CD4-positive, CD25-positive, alpha-beta regulatory T cell (primary cell): ENCODE results near the gene MAGI1. TPM values are rescaled to one million over a fixed set of nuclear protein-coding genes. Genes with fewer than 3 reads are reported as not detected.

Experiments used
- ATAC-seq, 2 donors: fragments of 150-1000 bp; cut with Tn5 transposase; one replicate each; pipeline ENCODE4 v1.10.0; 2021; ENCODE audit warnings: low read depth in 2 of 2, moderate number of reproducible peaks in 2 of 2, moderate library complexity in 1 of 2
- DNase-seq, 3 donors: peaks; one replicate each; pipeline versions ENCODE4 v3.0.0 to v3.0.0-alpha.2; 2012 to 2022; ENCODE audit warnings: mixed read lengths in 1 of 3
- H3K27ac ChIP-seq: one replicate; pipeline ENCODE4 v1.7.0; 2013; ENCODE audit warnings: mild to moderate bottlenecking, low read length; ENCODE audit not compliant: insufficient read depth, poor library complexity, severe bottlenecking
- H3K27me3 ChIP-seq: one replicate; pipeline ENCODE4 v1.7.0; 2013; ENCODE audit warnings: low read length; ENCODE audit not compliant: control insufficient read depth, insufficient read depth
- H3K36me3 ChIP-seq: one replicate; pipeline ENCODE4 v1.7.0; 2013; ENCODE audit warnings: mild to moderate bottlenecking, low read length, moderate library complexity; ENCODE audit not compliant: control insufficient read depth, insufficient read depth
- H3K4me1 ChIP-seq: 2 replicates; pipeline ENCODE4 v1.7.0; 2013; ENCODE audit warnings: mild to moderate bottlenecking, low read length; ENCODE audit not compliant: insufficient read depth, control insufficient read depth, poor library complexity, severe bottlenecking
- H3K4me3 ChIP-seq: one replicate; pipeline ENCODE4 v1.7.0; 2013; ENCODE audit warnings: low read depth, mild to moderate bottlenecking, low read length, moderate library complexity
- H3K9me3 ChIP-seq, 2 experiments: 1 replicate in 1 of 2; 2 replicates in 1 of 2; pipeline ENCODE4 v1.7.0; 2013; ENCODE audit warnings: low read length in 2 of 2, mild to moderate bottlenecking in 1 of 2, moderate library complexity in 1 of 2; ENCODE audit not compliant: control insufficient read depth in 2 of 2
- H3K27ac Mint-ChIP-seq, 3 donors: one replicate each; pipeline ENCODE4 v1.8.0; 2020 to 2022; ENCODE audit warnings: mild to moderate bottlenecking in 3 of 3, mixed read lengths in 3 of 3, moderate library complexity in 2 of 3
- H3K27me3 Mint-ChIP-seq: one replicate; pipeline ENCODE4 v1.8.0; 2022; ENCODE audit warnings: mild to moderate bottlenecking, mixed read lengths
- H3K36me3 Mint-ChIP-seq: one replicate; pipeline ENCODE4 v1.8.0; 2020; ENCODE audit warnings: mixed read lengths
- H3K4me1 Mint-ChIP-seq, 4 donors: one replicate each; pipeline ENCODE4 v1.8.0; 2020 to 2022; ENCODE audit warnings: mixed read lengths in 4 of 4, mild to moderate bottlenecking in 1 of 4
- H3K4me3 Mint-ChIP-seq, 4 donors: one replicate each; pipeline ENCODE4 v1.8.0; 2020 to 2022; ENCODE audit warnings: mild to moderate bottlenecking in 4 of 4, mixed read lengths in 4 of 4, moderate library complexity in 3 of 4
- H3K9me3 Mint-ChIP-seq, 7 donors: one replicate each; pipeline ENCODE4 v1.8.0; 2020 to 2022; ENCODE audit warnings: mixed read lengths in 7 of 7, mild to moderate bottlenecking in 3 of 7, moderate library complexity in 2 of 7
- polyA plus RNA-seq, 4 donors: library from polyadenylated mRNA; unstranded; fragments of 300-500 nt; fragmentation: Illumina TruSeq; gene quantifications; one replicate each; pipeline ENCODE4 v1.2.3, GENCODE V29; 2021
- total RNA-seq: library from RNA; stranded (reverse); gene quantifications from one replicate; pipeline ENCODE4 v1.2.3, GENCODE V29; 2022

Gene MAGI1
- total and polyA plus RNA-seq, 5 donors from 2014 or later = 0.10 to 0.44 (median 0.19) TPM; not detected in 1

GRCh38 chr3:65539616-65540015 lies 499.1 kb downstream of the MAGI1 start:
- Histone ChIP-seq H3K4me3 (no peak overlapping the region), H3K36me3 (no peaks in the 10 kb centered on the region), H3K4me1 (no peaks in the 10 kb centered on the region), H3K9me3 (no peaks in the 10 kb centered on the region), H3K27ac (no peak overlapping the region), H3K27me3 (no peaks in the 10 kb centered on the region)
- Mint-ChIP-seq H3K27ac (no peak overlapping the region), H3K9me3 (peaks cover 0 to 13% (median 4%) of the 10 kb centered on the region in 7 donors), H3K36me3 (no peaks in the 10 kb centered on the region), H3K27me3 (no peaks in the 10 kb centered on the region), H3K4me1 (no peaks in the 10 kb centered on the region), H3K4me3 (no peak overlapping the region)
- no peak for DNase-seq
- ATAC-seq = no peak

DNA sequence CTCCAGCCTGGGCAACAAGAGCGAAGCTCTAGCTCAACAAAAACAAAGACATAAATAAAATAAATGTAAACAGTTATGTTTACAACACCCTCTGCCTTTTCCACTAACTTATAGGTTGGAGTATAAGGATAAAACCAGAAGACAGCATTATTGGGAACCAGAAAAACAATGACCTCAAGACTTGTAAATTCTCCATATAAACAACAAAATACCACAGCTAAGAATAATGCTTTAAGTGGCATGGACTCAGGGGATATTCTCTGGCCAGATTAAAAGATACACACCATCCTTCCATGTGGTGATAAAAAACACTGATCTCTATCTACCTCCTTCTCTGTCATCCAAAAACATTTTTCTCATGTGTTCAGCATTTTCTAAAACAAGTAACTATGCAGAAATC lies 500.6 kb downstream of the MAGI1 start:
- Mint-ChIP-seq H3K27ac (no peak overlapping the region), H3K4me1 (no peaks in the 10 kb centered on the region), H3K36me3 (no peaks in the 10 kb centered on the region), H3K4me3 (no peak overlapping the region), H3K27me3 (no peaks in the 10 kb centered on the region), H3K9me3 (peaks cover 0 to 13% (median 4%) of the 10 kb centered on the region in 7 donors)
- Histone ChIP-seq H3K4me1 (no peaks in the 10 kb centered on the region), H3K4me3 (no peak overlapping the region), H3K9me3 (no peaks in the 10 kb centered on the region), H3K36me3 (no peaks in the 10 kb centered on the region), H3K27me3 (no peaks in the 10 kb centered on the region), H3K27ac (no peak overlapping the region)
- DNase-seq (no peak), ATAC-seq (no peak)

DNA sequence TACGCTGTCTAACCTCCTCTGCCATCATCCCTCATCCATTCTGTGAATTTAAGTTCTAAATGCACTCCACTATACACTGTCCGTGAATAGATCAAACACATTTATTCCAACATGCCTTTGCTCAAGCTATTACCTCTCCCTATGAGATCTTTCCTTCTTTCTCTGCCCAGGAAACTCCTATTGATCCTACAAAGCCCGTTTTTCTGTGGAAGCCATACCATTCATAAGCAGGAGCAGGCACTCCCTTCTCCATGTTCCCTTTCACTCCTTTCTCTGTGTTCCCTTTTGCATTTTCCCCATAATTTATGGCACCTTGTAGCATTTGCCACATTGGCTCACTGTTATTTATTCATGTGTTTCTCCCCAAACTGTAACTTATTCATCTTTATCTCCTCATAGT lies 501.6 kb downstream of the MAGI1 start:
- Histone ChIP-seq H3K27ac (no peak overlapping the region), H3K36me3 (no peaks in the 10 kb centered on the region), H3K4me1 (no peaks in the 10 kb centered on the region), H3K9me3 (no peaks in the 10 kb centered on the region), H3K27me3 (no peaks in the 10 kb centered on the region), H3K4me3 (no peak overlapping the region)
- ATAC-seq (no peak), DNase-seq (no peak)
- Mint-ChIP-seq H3K9me3 (peaks cover 0 to 12% (median 5%) of the 10 kb centered on the region in 7 donors), H3K27ac (no peak overlapping the region), H3K36me3 (no peaks in the 10 kb centered on the region), H3K4me3 (no peak overlapping the region), H3K4me1 (no peaks in the 10 kb centered on the region), H3K27me3 (no peaks in the 10 kb centered on the region)

GRCh38 chr3:65535260-65535659 lies 503.5 kb downstream of the MAGI1 start:
- H3K27ac ChIP-seq = no peak overlapping the region
- DNase-seq = no peak
- no peaks in the 10 kb centered on the region for H3K36me3 ChIP-seq
- H3K4me1 Mint-ChIP-seq = no peaks in the 10 kb centered on the region
- H3K27ac Mint-ChIP-seq = no peak overlapping the region
- H3K4me1 ChIP-seq = no peaks in the 10 kb centered on the region
- no peaks in the 10 kb centered on the region for H3K27me3 ChIP-seq
- no peaks in the 10 kb centered on the region for H3K9me3 ChIP-seq
- no peaks in the 10 kb centered on the region for H3K36me3 Mint-ChIP-seq
- H3K4me3 ChIP-seq = no peak overlapping the region
- H3K9me3 Mint-ChIP-seq = peaks cover 0 to 6% (median 2%) of the 10 kb centered on the region in 7 donors
- no peak for ATAC-seq
- no peaks in the 10 kb centered on the region for H3K27me3 Mint-ChIP-seq
- H3K4me3 Mint-ChIP-seq = no peak overlapping the region

- Mint-ChIP-seq H3K27ac (no peak overlapping the region), H3K27me3 (no peaks in the 10 kb centered on the region), H3K4me3 (no peak overlapping the region), H3K36me3 (no peaks in the 10 kb centered on the region), H3K4me1 (no peaks in the 10 kb centered on the region), H3K9me3 (peaks cover 0 to 6% (median 2%) of the 10 kb centered on the region in 7 donors)
- no peaks in the 10 kb centered on the region for H3K36me3 ChIP-seq
- no peak overlapping the region for H3K4me3 ChIP-seq
- DNase-seq (no peak), ATAC-seq (no peak)
- H3K4me1 ChIP-seq = no peaks in the 10 kb centered on the region
- no peak overlapping the region for H3K27ac ChIP-seq
- no peaks in the 10 kb centered on the region for H3K27me3 ChIP-seq
- no peaks in the 10 kb centered on the region for H3K9me3 ChIP-seq
Observed at GRCh38 chr3:65534805-65535204, 503.9 kb downstream of the MAGI1 start.

- ATAC-seq = no peak
- H3K27me3 Mint-ChIP-seq = no peaks in the 10 kb centered on the region
- H3K4me1 ChIP-seq = no peaks in the 10 kb centered on the region
- no peaks in the 10 kb centered on the region for H3K36me3 Mint-ChIP-seq
- H3K27ac ChIP-seq = no peak overlapping the region
- peaks cover 0 to 6% (median 4%) of the 10 kb centered on the region in 7 donors for H3K9me3 Mint-ChIP-seq
- DNase-seq = no peak
- no peaks in the 10 kb centered on the region for H3K27me3 ChIP-seq
- H3K36me3 ChIP-seq = no peaks in the 10 kb centered on the region
- no peaks in the 10 kb centered on the region for H3K9me3 ChIP-seq
- no peak overlapping the region for H3K4me3 Mint-ChIP-seq
- no peak overlapping the region for H3K4me3 ChIP-seq
- H3K27ac Mint-ChIP-seq = no peak overlapping the region
- H3K4me1 Mint-ChIP-seq = no peaks in the 10 kb centered on the region
Observed at GRCh38 chr3:65532749-65533148, 506.0 kb downstream of the MAGI1 start.

DNA sequence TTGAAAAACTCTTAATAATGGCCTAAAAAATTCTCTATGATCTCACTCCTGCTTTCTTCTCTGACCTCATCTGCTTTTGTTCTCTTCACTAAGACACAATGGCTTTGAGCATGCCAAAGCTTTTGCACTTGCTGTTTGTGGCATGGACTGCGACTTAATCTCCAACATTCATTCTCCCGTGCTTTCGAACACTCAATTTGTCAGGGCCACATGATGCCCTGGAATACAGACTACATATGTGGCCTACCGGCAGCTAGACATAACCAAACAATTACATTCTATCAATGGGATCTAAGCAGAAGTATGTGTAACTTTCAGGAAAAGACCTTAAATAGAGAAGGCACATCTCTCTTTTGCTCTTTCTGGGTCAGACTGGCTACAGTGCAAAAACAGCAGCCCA lies 506.5 kb downstream of the MAGI1 start:
- DNase-seq (no peak), ATAC-seq (no peak)
- Histone ChIP-seq H3K36me3 (no peaks in the 10 kb centered on the region), H3K9me3 (no peaks in the 10 kb centered on the region), H3K27me3 (no peaks in the 10 kb centered on the region), H3K4me1 (no peaks in the 10 kb centered on the region), H3K4me3 (no peak overlapping the region), H3K27ac (no peak overlapping the region)
- no peaks in the 10 kb centered on the region for H3K4me1 Mint-ChIP-seq
- no peak overlapping the region for H3K4me3 Mint-ChIP-seq
- H3K27me3 Mint-ChIP-seq = no peaks in the 10 kb centered on the region
- no peak overlapping the region for H3K27ac Mint-ChIP-seq
- H3K9me3 Mint-ChIP-seq = peaks cover 0 to 5% (median 4%) of the 10 kb centered on the region in 7 donors
- no peaks in the 10 kb centered on the region for H3K36me3 Mint-ChIP-seq

DNA sequence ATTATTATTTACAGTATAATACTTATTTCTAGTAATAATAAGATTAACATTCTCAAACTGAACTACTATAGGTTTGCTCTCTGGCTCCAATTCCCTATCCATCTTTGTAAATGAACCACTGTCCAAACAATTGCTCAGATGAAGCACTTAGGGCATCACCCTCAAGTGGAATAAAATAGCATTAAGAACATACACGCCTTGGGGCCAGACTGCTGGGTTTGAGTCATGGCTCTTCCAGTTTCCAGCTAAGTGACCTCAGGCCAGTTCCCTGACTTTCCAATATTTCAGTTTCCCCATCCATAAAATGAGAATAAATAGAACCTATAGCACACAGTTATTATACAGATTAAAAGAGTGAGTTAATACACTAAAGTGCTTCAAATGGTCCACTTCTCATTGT lies 507.2 kb downstream of the MAGI1 start:
- Histone ChIP-seq H3K27ac (no peak overlapping the region), H3K9me3 (no peaks in the 10 kb centered on the region), H3K36me3 (no peaks in the 10 kb centered on the region), H3K27me3 (no peaks in the 10 kb centered on the region), H3K4me1 (no peaks in the 10 kb centered on the region), H3K4me3 (no peak overlapping the region)
- ATAC-seq (no peak), DNase-seq (no peak)
- peaks cover 0 to 4% (median 3%) of the 10 kb centered on the region in 7 donors for H3K9me3 Mint-ChIP-seq
- H3K4me3 Mint-ChIP-seq = no peak overlapping the region
- no peak overlapping the region for H3K27ac Mint-ChIP-seq
- H3K36me3 Mint-ChIP-seq = no peaks in the 10 kb centered on the region
- no peaks in the 10 kb centered on the region for H3K27me3 Mint-ChIP-seq
- no peaks in the 10 kb centered on the region for H3K4me1 Mint-ChIP-seq
